Dedifferentiated amniotic fluid mesenchymal stem cell (primary cell): ENCODE results near the gene EFCAB8.
"Not testable (repeated sequence)": the region's sequence is repeated elsewhere in the genome, so short reads cannot be mapped to it uniquely, and the experiment has no call there.

Experiments used
- DNase-seq: peaks from one replicate; pipeline ENCODE4 v3.0.0-alpha.2; 2016; ENCODE audit errors: extremely low spot score

The EFCAB8 gene

GRCh38 chr20:32841174-32841573 lies 17.5 kb upstream of the EFCAB8 start:
- DNase-seq = no peak

- DNase-seq = no peak
These were observed 17.1 kb upstream of the EFCAB8 start for GRCh38 chr20:32841632-32842031.

GRCh38 chr20:32842688-32843524 lies 15.8 kb upstream of the EFCAB8 start:
- DNase-seq = no peak

GRCh38 chr20:32845786-32846185 lies 12.9 kb upstream of the EFCAB8 start:
- no peak for DNase-seq

GRCh38 chr20:32846852-32847251 lies 11.9 kb upstream of the EFCAB8 start:
- DNase-seq = no peak

GRCh38 chr20:32847964-32848363 lies 10.8 kb upstream of the EFCAB8 start:
- DNase-seq = no peak

DNA sequence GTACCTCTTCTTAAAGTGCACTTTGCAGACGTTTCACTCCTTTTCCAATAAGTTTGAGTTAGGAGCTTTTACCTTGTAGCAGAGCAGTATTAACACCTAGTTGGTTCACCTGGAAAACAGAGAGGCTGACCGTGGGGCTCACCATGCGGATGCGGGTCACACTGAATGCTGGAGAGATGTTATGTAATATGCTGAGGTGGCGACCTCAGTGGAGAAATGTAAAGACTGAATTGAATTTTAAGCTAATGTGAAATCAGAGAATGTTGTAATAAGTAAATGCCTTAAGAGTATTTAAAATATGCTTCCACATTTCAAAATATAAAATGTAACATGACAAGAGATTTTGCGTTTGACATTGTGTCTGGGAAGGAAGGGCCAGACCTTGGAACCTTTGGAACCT lies 9.9 kb upstream of the EFCAB8 start:
- DNase-seq = no peak

DNA sequence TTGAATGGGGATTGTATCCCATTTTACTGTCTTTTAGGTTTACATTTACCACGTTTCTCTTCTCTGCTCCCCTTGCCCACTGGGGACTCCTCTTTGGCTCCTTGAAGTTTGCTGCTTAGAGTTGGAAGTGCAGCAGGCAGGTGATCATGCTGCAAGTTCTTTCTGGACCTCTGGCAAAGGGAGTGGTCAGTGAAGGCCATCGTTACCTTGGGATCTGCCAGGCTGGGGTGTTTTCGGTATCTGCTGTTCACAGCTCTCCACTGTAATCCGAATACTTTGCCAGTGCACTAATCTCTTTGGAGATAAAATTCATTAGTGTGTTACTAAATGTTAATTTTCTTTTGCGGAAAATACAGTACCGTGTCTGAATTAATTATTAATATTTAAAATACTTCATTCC lies 9.1 kb upstream of the EFCAB8 start:
- no peak for DNase-seq

DNA sequence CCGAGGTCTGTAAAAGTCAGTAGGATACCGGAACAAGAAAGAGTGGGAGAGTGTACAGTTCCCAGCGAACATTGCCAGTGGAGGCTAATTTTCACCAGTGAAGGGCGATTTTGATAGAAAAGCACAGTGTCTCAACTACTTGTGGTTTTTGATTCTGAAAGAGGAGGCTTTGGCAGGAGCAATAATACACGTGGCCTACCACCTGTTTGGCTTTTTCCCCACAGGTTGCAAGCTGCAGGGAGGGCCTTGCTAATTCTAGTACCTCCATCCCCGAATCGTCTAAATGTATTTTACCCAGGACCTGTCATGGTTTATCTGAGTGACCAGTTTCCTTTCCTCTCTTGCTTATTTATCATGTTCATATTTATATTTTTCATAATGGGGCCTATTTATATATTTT lies 3.3 kb upstream of the EFCAB8 start:
- DNase-seq = no peak

DNA sequence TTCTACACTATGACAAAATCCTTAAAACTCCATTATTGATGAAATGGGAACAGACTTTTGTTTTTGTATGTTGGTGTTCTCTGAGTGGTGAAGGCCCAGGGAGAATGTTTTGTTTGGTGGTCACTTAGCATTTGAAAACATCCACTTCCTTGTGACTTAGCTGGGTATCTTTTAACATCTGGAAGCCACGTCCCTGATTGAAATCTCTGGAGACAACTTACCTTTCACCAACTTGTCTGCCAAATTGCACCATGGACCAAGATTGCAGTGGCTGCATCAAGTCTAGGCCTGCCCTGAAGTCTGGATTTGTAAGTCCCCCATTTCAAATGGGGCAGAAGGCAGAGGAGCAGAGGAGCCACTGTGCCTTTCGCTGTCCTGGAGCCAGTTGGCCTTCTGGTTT lies 534 bp upstream of the EFCAB8 start:
- no peak for DNase-seq

DNA sequence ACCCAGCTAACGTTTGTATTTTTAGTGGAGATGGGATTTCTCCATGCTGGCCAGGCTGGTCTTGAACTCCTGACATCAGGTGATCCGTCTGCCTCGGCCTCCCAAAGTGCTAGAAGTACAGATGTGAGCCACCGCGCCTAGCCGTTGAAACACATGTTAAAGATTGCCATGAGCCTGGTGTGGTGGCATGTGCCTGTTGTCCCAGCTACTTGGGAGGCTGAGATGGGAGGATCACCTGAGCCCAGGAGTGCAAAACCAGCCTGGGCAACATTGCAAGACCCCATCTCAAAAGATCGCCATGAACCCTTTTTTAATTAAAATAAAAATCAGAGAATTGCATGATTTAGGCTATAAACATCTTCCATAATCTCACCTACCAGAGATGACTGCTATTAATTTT lies 2.7 kb downstream of the EFCAB8 start:
- no peak for DNase-seq

- DNase-seq = no peak
These were observed 10.8 kb downstream of the EFCAB8 start for GRCh38 chr20:32869562-32869961.

- not testable (repeated sequence) for DNase-seq
These were observed 11.8 kb downstream of the EFCAB8 start for GRCh38 chr20:32870526-32870925.

- no peak for DNase-seq
These were observed 12.3 kb downstream of the EFCAB8 start for GRCh38 chr20:32870985-32871384.

DNA sequence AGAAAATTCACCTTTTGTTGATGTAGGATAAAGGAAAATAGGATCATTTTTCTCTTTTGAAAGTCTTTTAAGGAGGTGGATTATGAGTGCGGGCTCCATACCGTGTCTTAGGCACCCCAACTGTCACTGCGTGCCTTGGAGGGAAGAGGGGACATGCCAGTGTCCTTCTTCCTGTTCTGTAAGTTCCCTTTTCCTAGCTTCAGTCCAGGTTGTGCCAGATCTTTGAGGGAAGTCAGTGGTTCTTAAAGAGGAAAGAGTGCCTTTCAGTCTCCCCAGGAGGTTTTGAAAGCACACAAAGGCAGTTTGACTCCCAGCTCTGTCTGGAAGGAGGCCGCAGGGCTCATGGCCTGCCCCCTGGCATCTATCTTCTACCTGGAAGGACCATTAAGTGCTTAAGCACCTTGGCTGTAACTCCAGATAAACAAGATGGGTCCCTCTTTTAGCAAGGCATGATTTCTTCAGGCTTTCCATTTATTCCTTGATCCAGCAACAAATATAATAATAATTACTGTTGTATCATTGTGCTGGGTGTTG lies 13.0 kb downstream of the EFCAB8 start:
- DNase-seq = no peak

GRCh38 chr20:32872266-32872665 lies 13.5 kb downstream of the EFCAB8 start:
- DNase-seq = no peak

DNA sequence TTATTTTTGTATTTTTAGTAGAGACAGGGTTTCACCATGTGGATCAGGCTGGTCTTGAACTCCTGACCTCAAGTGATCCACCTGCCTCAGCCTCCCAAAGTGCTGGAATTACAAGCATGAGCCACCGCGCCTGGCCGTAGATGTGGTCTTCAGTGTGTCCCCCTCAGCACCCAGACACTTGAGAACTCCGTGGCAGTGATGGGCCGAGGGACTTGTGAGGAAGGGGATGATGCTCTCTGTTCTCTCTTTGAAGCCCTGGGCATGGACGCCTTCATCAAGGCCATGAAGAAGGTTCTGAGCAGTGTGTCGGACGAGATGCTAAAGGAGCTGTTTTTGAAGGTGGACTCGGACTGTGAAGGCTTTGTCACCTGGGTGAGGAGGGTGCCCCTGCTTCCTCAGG lies 16.9 kb downstream of the EFCAB8 start:
- no peak for DNase-seq

DNA sequence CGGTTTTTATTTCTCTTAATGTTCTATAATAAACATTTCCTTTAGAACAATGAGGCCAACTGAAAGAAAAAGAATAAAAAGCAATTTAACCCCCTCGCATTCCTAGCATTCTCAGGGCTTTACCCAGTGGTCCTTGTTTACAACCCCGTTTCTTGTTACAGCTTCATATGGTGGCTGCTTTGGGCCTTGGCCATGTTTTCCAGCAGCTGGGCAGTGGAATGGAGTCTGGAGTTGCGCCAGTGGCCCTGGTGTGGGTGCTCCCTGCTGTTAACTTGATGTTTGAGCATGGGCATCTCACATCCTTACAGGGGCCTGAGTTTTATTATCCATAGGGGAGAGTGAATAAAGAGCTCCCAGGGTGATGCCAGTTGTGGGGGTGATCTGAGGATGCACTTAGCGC lies 18.8 kb downstream of the EFCAB8 start:
- DNase-seq = peak; percentile 52

DNA sequence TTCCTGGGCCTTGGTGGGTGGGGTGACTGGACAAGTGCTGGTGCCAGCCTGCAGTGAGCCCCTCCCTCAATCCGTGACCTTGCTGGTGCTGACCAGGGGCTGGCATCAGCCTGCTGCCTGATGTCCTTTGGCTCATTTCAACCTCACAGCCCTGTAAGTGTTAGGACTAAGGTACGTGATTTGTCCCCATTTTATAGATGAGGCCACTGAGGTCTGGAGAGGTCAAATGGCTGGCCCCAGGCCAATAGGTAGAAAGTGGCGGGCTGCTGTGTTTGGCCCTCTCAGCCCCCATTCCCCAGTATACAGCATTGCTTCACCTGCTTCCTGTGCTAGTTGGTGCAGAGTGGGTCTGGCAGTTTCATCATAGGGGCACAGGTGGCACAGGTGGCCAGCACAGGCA lies 20.1 kb downstream of the EFCAB8 start:
- DNase-seq = no peak

GRCh38 chr20:32879538-32879937 lies 20.8 kb downstream of the EFCAB8 start:
- DNase-seq = no peak

DNA sequence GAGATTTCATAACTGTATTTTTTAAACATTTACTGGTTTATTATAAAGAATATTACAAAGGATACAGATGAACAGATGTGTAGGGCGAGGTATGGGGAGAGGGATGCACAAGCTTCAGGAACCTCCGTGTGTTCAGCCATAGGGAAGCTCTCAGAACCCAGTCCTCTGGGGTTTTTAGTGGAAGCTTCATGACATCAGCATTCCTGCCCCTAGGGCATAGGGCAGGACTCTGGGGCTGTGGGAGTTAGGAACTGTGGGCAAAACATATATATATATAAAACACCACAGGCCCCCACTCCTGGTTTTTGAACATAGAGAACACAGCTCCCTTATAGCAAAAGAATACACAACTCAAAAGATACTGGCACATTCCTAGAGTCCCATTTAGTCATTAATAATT lies 21.9 kb downstream of the EFCAB8 start:
- DNase-seq = no peak

- no peak for DNase-seq
These were observed 24.4 kb downstream of the EFCAB8 start for GRCh38 chr20:32883081-32883480.

DNA sequence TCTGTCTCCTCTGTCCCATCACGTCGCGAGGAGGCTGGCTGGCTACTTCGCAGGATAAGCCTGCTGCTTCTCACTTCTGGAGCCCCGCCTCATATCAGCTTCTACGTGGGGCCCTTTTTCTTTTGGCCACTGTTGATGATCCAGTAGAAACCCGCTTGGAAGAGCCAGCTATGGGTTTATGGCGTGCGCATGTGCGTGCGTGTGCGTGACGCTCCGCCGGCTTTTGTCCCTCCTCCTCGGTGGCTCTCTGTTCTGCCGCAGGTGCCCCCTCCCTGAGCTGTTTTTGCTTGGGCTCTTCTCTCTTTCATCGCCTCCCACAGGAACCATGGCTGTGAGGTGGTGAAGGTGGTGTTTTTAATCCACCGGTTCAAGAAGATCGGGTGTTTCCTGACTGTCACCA lies 26.5 kb downstream of the EFCAB8 start:
- no peak for DNase-seq

DNA sequence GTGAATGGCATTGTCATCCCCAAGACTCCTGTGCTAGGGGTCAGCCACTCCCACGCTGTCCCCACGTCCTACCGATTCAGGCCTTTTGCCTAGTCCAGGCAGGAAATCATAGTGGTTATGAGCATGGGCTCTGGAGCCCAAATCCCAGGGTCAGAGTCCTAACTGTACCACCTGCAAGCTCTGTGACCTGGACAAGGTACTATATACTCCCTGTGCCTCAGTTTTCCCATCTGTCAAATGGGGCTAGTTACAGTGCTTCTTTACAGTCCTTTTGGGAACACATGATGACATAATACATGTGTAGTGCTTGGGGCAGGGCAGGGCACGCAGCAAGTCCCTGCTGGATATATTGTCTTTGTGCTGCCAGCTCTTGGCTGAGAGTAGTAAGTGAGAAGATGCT lies 27.2 kb downstream of the EFCAB8 start:
- DNase-seq = no peak
